Smooth muscle cell (in vitro differentiated cells): ENCODE measurements around the gene XCL1. TPM values are rescaled to one million over a fixed set of nuclear protein-coding genes. Genes with fewer than 3 reads are reported as not detected.
A peak's percentile ranks its signal among the peaks of the same experiment; 100 is the strongest.

Experiments
- DNase-seq: peaks from one replicate; lab custom pipeline; 2025; ENCODE audit not compliant: unreplicated experiment; lab: John Stamatoyannopoulos, UW
- H2AFZ ChIP-seq: fragments of 200-600 bp; sonication (generic); 2 replicates; pipeline ENCODE4 v1.6.0; 2016; ENCODE audit warnings: antibody characterized with exemption, low read depth, mild to moderate bottlenecking
- H3F3A ChIP-seq: fragments of 200-600 bp; sonication (generic); 2 replicates; pipeline ENCODE4 v1.6.0; 2017; ENCODE audit warnings: antibody characterized with exemption, low read depth
- H3K27ac ChIP-seq: fragments of 200-600 bp; sonication (generic); 2 replicates; pipeline ENCODE4 v1.5.1; 2016; ENCODE audit warnings: low read depth, mild to moderate bottlenecking
- H3K27me3 ChIP-seq: fragments of 200-600 bp; sonication (generic); 2 replicates; pipeline ENCODE4 v1.6.1; 2016; ENCODE audit warnings: low read depth, mild to moderate bottlenecking
- H3K36me3 ChIP-seq: fragments of 200-600 bp; sonication (generic); 2 replicates; pipeline ENCODE4 v1.5.1; 2016; ENCODE audit warnings: low read depth
- H3K4me1 ChIP-seq: fragments of 200-600 bp; sonication (generic); 2 replicates; pipeline ENCODE4 v1.5.1; 2016; ENCODE audit warnings: low read depth
- H3K4me2 ChIP-seq: fragments of 200-600 bp; sonication (generic); 2 replicates; pipeline ENCODE4 v1.6.0; 2016; ENCODE audit warnings: mild to moderate bottlenecking
- H3K4me3 ChIP-seq: fragments of 200-600 bp; sonication (generic); 2 replicates; pipeline ENCODE4 v1.5.1; 2016; ENCODE audit warnings: mild to moderate bottlenecking
- H3K79me2 ChIP-seq: fragments of 200-600 bp; sonication (generic); 2 replicates; pipeline ENCODE4 v1.6.0; 2016; ENCODE audit warnings: low read depth, mild to moderate bottlenecking
- H3K9ac ChIP-seq: fragments of 200-600 bp; sonication (generic); 2 replicates; pipeline ENCODE4 v1.6.0; 2016; ENCODE audit warnings: low read depth
- H3K9me3 ChIP-seq: fragments of 200-600 bp; sonication (generic); replicated peaks from 2 replicates; pipeline ENCODE4 v1.5.1; 2016; ENCODE audit warnings: low read depth
- H4K20me1 ChIP-seq: fragments of 200-600 bp; sonication (generic); 2 replicates; pipeline ENCODE4 v1.6.0; 2016; ENCODE audit warnings: low read depth
- whole genome bisulfite sequencing: methylation state at CpG from one replicate; pipeline ENCODE4 v1.1.7; 2016; ENCODE audit warnings: low lambda C conversion rate; 5-methylcytosine and 5-hydroxymethylcytosine counted together
- polyA plus RNA-seq: library from polyadenylated mRNA; unstranded; fragments of >200 nt; fragmentation: Nextera tagmentation; extraction: Ambion mirVana; gene quantifications from 2 replicates; pipeline ENCODE4 v1.2.1, GENCODE V29; 2016
- total RNA-seq: library from RNA; depleted of rRNA; stranded (reverse); fragments of >200 nt; gene quantifications from 2 replicates; pipeline ENCODE4 v1.2.3, GENCODE V29; 2014
- TF ChIP-seq, protein P1 (sequence below): fragments of 200-600 bp; sonication (generic); IDR thresholded peaks from 2 replicates; pipeline ENCODE4 v1.5.1; 2017; ENCODE audit warnings: borderline replicate concordance, mild to moderate bottlenecking, antibody characterized with exemption; ENCODE audit not compliant: insufficient read depth, poor library complexity, severe bottlenecking

Gene XCL1
- total and polyA plus RNA-seq, 2 experiments from 2014 or later = 0.45 TPM; not detected in 1

DNA sequence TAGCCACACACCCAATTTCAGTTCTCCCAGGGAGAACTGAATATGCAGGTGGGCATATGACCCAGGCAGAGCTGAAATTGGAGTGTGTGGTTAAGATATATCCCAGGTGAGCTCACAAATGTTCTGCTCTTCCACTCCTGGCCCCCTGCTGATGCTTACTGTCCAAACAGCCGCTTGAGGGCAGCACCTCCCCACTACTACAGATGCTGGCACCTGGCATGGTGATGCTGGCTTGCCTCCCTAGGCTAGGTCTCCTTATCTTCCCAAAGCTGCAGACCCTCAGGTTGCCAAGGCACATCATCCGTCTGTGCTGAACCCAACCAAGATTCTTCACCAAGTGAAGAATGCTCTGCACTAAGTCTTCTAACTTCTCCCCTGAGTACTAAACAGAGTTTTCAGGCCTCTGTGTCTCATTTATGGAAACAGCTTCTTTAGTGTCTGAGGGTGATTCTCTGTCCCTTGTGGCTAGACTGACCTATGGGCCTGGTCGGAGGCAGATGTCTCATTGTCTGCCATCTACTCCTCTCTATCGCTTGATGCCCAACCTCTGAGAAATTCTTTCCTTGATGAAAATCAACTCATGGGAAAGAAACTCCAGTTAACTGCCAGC, 27.2 kb downstream of the XCL1 start:
- H4K20me1 ChIP-seq = no peaks in the 10 kb centered on the region
- no peaks in the 10 kb centered on the region for H3K36me3 ChIP-seq
- TF ChIP-seq, protein P1, sequence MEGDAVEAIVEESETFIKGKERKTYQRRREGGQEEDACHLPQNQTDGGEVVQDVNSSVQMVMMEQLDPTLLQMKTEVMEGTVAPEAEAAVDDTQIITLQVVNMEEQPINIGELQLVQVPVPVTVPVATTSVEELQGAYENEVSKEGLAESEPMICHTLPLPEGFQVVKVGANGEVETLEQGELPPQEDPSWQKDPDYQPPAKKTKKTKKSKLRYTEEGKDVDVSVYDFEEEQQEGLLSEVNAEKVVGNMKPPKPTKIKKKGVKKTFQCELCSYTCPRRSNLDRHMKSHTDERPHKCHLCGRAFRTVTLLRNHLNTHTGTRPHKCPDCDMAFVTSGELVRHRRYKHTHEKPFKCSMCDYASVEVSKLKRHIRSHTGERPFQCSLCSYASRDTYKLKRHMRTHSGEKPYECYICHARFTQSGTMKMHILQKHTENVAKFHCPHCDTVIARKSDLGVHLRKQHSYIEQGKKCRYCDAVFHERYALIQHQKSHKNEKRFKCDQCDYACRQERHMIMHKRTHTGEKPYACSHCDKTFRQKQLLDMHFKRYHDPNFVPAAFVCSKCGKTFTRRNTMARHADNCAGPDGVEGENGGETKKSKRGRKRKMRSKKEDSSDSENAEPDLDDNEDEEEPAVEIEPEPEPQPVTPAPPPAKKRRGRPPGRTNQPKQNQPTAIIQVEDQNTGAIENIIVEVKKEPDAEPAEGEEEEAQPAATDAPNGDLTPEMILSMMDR = peak; percentile 91
- no peak overlapping the region for H2AFZ ChIP-seq
- no peak overlapping the region for H3K27ac ChIP-seq
- 40% methylated on average over 4 of the region's 4 CpGs for WGBS
- no peak overlapping the region for H3K9ac ChIP-seq
- no peaks in the 10 kb centered on the region for H3K4me1 ChIP-seq
- no peak overlapping the region for H3K4me3 ChIP-seq
- peak; percentile 17 for DNase-seq
- no peaks in the 10 kb centered on the region for H3K9me3 ChIP-seq
- no peaks in the 10 kb centered on the region for H3F3A ChIP-seq
- no peaks in the 10 kb centered on the region for H3K79me2 ChIP-seq
- no peaks in the 10 kb centered on the region for H3K27me3 ChIP-seq
- no peak overlapping the region for H3K4me2 ChIP-seq

GRCh38 chr1:168605443-168605842, 29.0 kb downstream of the XCL1 start:
- H3F3A ChIP-seq = no peaks in the 10 kb centered on the region

GRCh38 chr1:168606096-168606495, 29.7 kb downstream of the XCL1 start:
- Histone ChIP-seq H3K9me3 (no peaks in the 10 kb centered on the region), H3K4me2 (no peak overlapping the region), H3K27ac (no peak overlapping the region), H3K4me3 (no peak overlapping the region), H3K9ac (no peak overlapping the region), H2AFZ (no peak overlapping the region), H3K36me3 (no peaks in the 10 kb centered on the region), H4K20me1 (no peaks in the 10 kb centered on the region), H3K27me3 (no peaks in the 10 kb centered on the region), H3F3A (no peaks in the 10 kb centered on the region), H3K79me2 (no peaks in the 10 kb centered on the region), H3K4me1 (peaks cover 7% of the 10 kb centered on the region)
- no peak for DNase-seq
- TF ChIP-seq, protein P1 = no peak

More at GRCh38 chr1:168605443-168605842, 29.0 kb downstream of the XCL1 start:
- no peaks in the 10 kb centered on the region for H3K27me3 ChIP-seq
- no peaks in the 10 kb centered on the region for H4K20me1 ChIP-seq
- H3K36me3 ChIP-seq = no peaks in the 10 kb centered on the region
- H3K9ac ChIP-seq = no peak overlapping the region
- TF ChIP-seq, protein P1 = no peak
- DNase-seq = no peak
- H3K4me1 ChIP-seq = peaks cover 7% of the 10 kb centered on the region
- H3K4me2 ChIP-seq = no peak overlapping the region
- no peak overlapping the region for H3K27ac ChIP-seq
- H2AFZ ChIP-seq = no peak overlapping the region
- no peak overlapping the region for H3K4me3 ChIP-seq
- no peaks in the 10 kb centered on the region for H3K9me3 ChIP-seq
- H3K79me2 ChIP-seq = no peaks in the 10 kb centered on the region

DNA sequence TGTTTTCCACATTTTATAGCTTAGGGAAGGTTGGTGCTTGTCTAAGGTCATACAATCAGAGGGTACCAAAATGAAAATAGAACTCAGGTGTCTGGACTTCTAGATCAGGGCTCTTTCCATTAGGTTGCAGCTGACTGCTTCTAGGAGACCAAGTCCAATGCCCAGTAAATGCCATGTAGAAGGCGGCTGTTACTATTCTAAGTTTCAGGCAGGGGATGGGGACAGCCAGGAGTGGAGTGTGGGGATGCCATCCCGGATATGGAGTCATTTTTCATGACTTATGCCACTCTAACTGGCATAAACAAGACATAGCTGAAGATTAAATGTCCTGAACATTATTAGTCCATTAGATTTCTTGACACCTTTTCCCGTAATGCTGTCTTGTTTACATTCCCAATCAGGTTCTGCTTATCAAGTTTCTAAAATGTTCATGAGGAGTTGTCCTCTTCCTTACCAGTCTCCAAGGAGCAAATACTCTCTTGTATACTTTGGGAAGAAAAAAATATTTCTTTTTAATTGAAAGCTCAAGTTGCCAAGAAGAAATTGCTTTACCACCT, 31.5 kb downstream of the XCL1 start:
- H3K9me3 ChIP-seq = no peaks in the 10 kb centered on the region
- H3K4me3 ChIP-seq = no peak overlapping the region
- H3K4me2 ChIP-seq = no peak overlapping the region
- H3K9ac ChIP-seq = no peak overlapping the region
- no peaks in the 10 kb centered on the region for H3F3A ChIP-seq
- TF ChIP-seq, protein P1 = no peak
- DNase-seq = no peak
- no peak overlapping the region for H3K27ac ChIP-seq
- H3K36me3 ChIP-seq = no peaks in the 10 kb centered on the region
- 92% methylated on average over 3 of the region's 3 CpGs for WGBS
- H4K20me1 ChIP-seq = no peaks in the 10 kb centered on the region
- peaks cover 7% of the 10 kb centered on the region for H3K4me1 ChIP-seq
- no peak overlapping the region for H2AFZ ChIP-seq
- no peaks in the 10 kb centered on the region for H3K27me3 ChIP-seq
- no peaks in the 10 kb centered on the region for H3K79me2 ChIP-seq
